Right renal cortex interstitium (tissue), 3 donors: ENCODE data around the gene RGL1. TPM values are rescaled to one million over a fixed set of nuclear protein-coding genes. Genes with fewer than 3 reads are reported as not detected.

Experiments used
- polyA plus RNA-seq, 3 donors: library from polyadenylated mRNA; unstranded; fragments of 120-200 nt; gene quantifications; one replicate each; pipeline ENCODE4 v1.2.1, GENCODE V29; 2013; ENCODE audit not compliant: insufficient read length in 3 of 3

The RGL1 gene
- polyA plus RNA-seq, 3 donors, result 49.9 to 57.2 (median 51.9) TPM

Other genes with a start within 250 kb of the RGL1 start
- gene NCF2, start 214.7 kb upstream of the RGL1 start, polyA plus RNA-seq, result 1 to 10 TPM; 2.6 to 3.1 (median 2.8) TPM
- 100 to 1,000 TPM; 152 to 162 (median 153) TPM for gene ARPC5, start 169.3 kb upstream of the RGL1 start, polyA plus RNA-seq
- not detected for gene APOBEC4, start 151.8 kb upstream of the RGL1 start, polyA plus RNA-seq
- gene COLGALT2, start 232.6 kb downstream of the RGL1 start, polyA plus RNA-seq, result 1 to 10 TPM; 6.0 to 9.0 (median 6.4) TPM
- gene TSEN15, start 246.6 kb downstream of the RGL1 start, polyA plus RNA-seq, result 10 to 100 TPM; 42.9 to 46.0 (median 45.2) TPM